PC-3 (cell line): ENCODE measurements around the gene PRKCE. TPM values are rescaled to one million over a fixed set of nuclear protein-coding genes. Genes with fewer than 3 reads are reported as not detected.

Experiments used
- ATAC-seq: fragments of 200-7000 bp; cut with Tn5 transposase; 2 replicates; pipeline ENCODE4 v1.9.1; 2020; ENCODE audit warnings: mild to moderate bottlenecking, moderate library complexity
- BruUV-seq: library from RNA; stranded (reverse); fragments of 400-500 nt; replicated peaks from 2 replicates; lab custom pipeline; 2021; lab: Mats Ljungman, UMichigan
- CTCF ChIA-PET: fragments of 300-600 bp; sonication (Branson Sonifier 250); formaldehyde crosslinking; loops from one replicate; lab custom pipeline; 2022; ENCODE audit warnings: antibody characterized with exemption; lab: Charles Lee
- POLR2A ChIA-PET: fragments of 300-600 bp; sonication (Branson Sonifier 250); formaldehyde crosslinking; loops from one replicate; lab custom pipeline; 2022; ENCODE audit warnings: antibody characterized with exemption; ENCODE audit not compliant: unreplicated experiment; lab: Charles Lee
- DNase-seq: peaks from one replicate; pipeline ENCODE4 v3.0.0-alpha.2; 2015
- H2AFZ ChIP-seq: fragments of 300-600 bp; sonication (generic); 2 replicates; pipeline ENCODE4 v1.6.0; 2016; ENCODE audit warnings: antibody characterized with exemption, low read length
- H3F3A ChIP-seq: fragments of 300-600 bp; sonication (generic); one replicate; pipeline ENCODE4 v1.6.0; 2017; ENCODE audit warnings: antibody characterized with exemption, low read length, control low read depth, mild to moderate bottlenecking; ENCODE audit not compliant: unreplicated experiment
- H3K27ac ChIP-seq: fragments of 300-600 bp; sonication (generic); 2 replicates; pipeline ENCODE4 v1.5.1; 2016; ENCODE audit warnings: mild to moderate bottlenecking, low read length
- H3K27me3 ChIP-seq: fragments of 300-600 bp; sonication (generic); 2 replicates; pipeline ENCODE4 v1.6.1; 2016; ENCODE audit warnings: low read length, mixed read lengths
- H3K36me3 ChIP-seq: fragments of 300-600 bp; sonication (generic); 2 replicates; pipeline ENCODE4 v1.6.1; 2016; ENCODE audit warnings: low read depth, mixed run types, low read length, mixed read lengths
- H3K4me1 ChIP-seq: fragments of 300-600 bp; sonication (generic); 2 replicates; pipeline ENCODE4 v1.5.1; 2016; ENCODE audit warnings: low read length; ENCODE audit not compliant: insufficient read depth
- H3K4me2 ChIP-seq: fragments of 300-600 bp; sonication (generic); 2 replicates; pipeline ENCODE4 v1.6.0; 2016; ENCODE audit warnings: low read length
- H3K4me3 ChIP-seq: fragments of 300-600 bp; sonication (generic); 2 replicates; pipeline ENCODE4 v1.5.1; 2016; ENCODE audit warnings: mild to moderate bottlenecking, low read length, mixed read lengths
- H3K79me2 ChIP-seq: fragments of 300-600 bp; sonication (generic); 2 replicates; pipeline ENCODE4 v1.6.1; 2017; ENCODE audit warnings: low read length, mixed read lengths
- H3K9ac ChIP-seq: fragments of 300-600 bp; sonication (generic); 2 replicates; pipeline ENCODE4 v1.6.0; 2016; ENCODE audit warnings: mild to moderate bottlenecking, low read length
- H3K9me2 ChIP-seq: fragments of 300-600 bp; sonication (generic); replicated peaks from 2 replicates; pipeline ENCODE4 v1.6.1; 2016; ENCODE audit warnings: mixed run types, low read length, mixed read lengths
- H3K9me3 ChIP-seq: fragments of 300-600 bp; sonication (generic); 2 replicates; pipeline ENCODE4 v1.6.1; 2016; ENCODE audit warnings: low read length, mixed read lengths
- H4K20me1 ChIP-seq: fragments of 300-600 bp; sonication (generic); 2 replicates; pipeline ENCODE4 v1.6.1; 2016; ENCODE audit warnings: low read length, mixed read lengths
- EZH2 ChIP-seq: fragments of 300-600 bp; sonication (generic); IDR thresholded peaks from one replicate; pipeline ENCODE4 v1.6.1; 2017; ENCODE audit warnings: antibody characterized with exemption, mild to moderate bottlenecking, low read length; ENCODE audit not compliant: unreplicated experiment
- EZH2phosphoT487 ChIP-seq: fragments of 300-600 bp; sonication (generic); IDR thresholded peaks from 2 replicates; pipeline ENCODE4 v1.6.1; 2018; ENCODE audit warnings: mild to moderate bottlenecking, antibody characterized with exemption, low read length, borderline replicate concordance
- intact Hi-C: fragments of 100-400 bp; cut with micrococcal nuclease; formaldehyde crosslinking; loops from 2 replicates; pipeline ENCODE4 v1.9.0; 2023
- total RNA-seq: library from RNA; depleted of rRNA; stranded (reverse); fragments of >200 nt; gene quantifications from 2 replicates; pipeline ENCODE4 v1.2.3, GENCODE V29; 2014
- TF ChIP-seq, protein P1 (sequence below): fragments of 300-600 bp; sonication (generic); conservative IDR thresholded peaks from 2 replicates; pipeline ENCODE4 v1.5.1; 2017; ENCODE audit warnings: antibody characterized with exemption, low read depth, mild to moderate bottlenecking, low read length

PRKCE gene
- total RNA-seq, 1 experiment from 2014 or later, result 7.0 TPM

DNA sequence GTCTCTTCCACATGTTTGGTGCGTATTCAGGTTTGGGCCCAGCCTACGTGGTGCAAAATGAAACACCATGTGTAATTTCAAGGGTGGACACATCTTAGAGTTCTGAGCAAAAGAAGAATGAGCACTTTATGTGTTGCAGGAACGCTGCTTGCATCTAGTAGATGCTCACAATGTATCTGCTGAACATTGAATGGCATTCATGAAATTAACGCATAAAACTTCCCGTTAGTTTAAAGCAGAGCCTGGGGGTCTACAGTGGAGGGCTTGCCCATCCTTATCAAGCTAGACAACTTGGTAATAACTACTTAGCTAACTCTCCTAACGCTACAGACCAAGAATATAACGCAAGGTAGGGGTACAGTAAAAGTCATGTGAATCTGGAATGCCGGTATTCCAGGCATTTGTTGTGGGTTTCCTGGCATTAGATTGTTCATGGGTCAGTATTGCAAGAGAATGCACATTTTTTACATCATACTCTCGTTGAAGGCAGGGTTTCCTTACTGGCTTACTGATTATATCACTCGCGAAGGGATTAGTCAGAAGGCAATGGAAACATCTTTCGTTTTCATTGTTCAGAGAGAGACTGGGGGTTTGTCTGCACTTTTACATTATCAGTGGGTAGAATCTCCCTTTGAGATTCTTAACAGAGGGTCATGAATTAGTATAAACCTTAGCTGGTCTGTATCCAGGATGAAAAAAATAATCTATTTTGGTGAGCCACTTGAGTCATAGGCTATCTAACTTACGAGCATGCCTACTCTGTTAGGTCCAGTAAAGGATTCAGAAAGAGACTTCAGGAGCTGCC, 416.2 kb downstream of the PRKCE start:
- ATAC-seq (no peak), DNase-seq (peak; percentile 64)
- POLR2A ChIA-PET, result no interaction called here
- no peaks in the 10 kb centered on the region for H3F3A ChIP-seq
- H3K36me3 ChIP-seq, result no peaks in the 10 kb centered on the region
- intact Hi-C loops, result no loop called here
- peak overlapping the region; percentile 37; the same call in 1 of the 2 replicates for H3K4me3 ChIP-seq
- no TSS peak for BruUV-seq
- H3K79me2 ChIP-seq, result no peaks in the 10 kb centered on the region
- H3K4me2 ChIP-seq, result peak overlapping the region; percentile 57
- H3K4me1 ChIP-seq, result peaks cover 20% of the 10 kb centered on the region
- CTCF ChIA-PET, result no interaction called here
- H3K9me2 ChIP-seq, result no peaks in the 10 kb centered on the region
- no peak overlapping the region for H2AFZ ChIP-seq
- no peak for TF ChIP-seq EZH2
- TF ChIP-seq EZH2phosphoT487, result no peak
- TF ChIP-seq, protein P1, sequence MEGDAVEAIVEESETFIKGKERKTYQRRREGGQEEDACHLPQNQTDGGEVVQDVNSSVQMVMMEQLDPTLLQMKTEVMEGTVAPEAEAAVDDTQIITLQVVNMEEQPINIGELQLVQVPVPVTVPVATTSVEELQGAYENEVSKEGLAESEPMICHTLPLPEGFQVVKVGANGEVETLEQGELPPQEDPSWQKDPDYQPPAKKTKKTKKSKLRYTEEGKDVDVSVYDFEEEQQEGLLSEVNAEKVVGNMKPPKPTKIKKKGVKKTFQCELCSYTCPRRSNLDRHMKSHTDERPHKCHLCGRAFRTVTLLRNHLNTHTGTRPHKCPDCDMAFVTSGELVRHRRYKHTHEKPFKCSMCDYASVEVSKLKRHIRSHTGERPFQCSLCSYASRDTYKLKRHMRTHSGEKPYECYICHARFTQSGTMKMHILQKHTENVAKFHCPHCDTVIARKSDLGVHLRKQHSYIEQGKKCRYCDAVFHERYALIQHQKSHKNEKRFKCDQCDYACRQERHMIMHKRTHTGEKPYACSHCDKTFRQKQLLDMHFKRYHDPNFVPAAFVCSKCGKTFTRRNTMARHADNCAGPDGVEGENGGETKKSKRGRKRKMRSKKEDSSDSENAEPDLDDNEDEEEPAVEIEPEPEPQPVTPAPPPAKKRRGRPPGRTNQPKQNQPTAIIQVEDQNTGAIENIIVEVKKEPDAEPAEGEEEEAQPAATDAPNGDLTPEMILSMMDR, result no peak
- no peaks in the 10 kb centered on the region for H4K20me1 ChIP-seq
- no peaks in the 10 kb centered on the region for H3K27me3 ChIP-seq
- no peaks in the 10 kb centered on the region for H3K9me3 ChIP-seq
- no peak overlapping the region for H3K9ac ChIP-seq
- H3K27ac ChIP-seq, result peak overlapping the region; percentile 32

DNA sequence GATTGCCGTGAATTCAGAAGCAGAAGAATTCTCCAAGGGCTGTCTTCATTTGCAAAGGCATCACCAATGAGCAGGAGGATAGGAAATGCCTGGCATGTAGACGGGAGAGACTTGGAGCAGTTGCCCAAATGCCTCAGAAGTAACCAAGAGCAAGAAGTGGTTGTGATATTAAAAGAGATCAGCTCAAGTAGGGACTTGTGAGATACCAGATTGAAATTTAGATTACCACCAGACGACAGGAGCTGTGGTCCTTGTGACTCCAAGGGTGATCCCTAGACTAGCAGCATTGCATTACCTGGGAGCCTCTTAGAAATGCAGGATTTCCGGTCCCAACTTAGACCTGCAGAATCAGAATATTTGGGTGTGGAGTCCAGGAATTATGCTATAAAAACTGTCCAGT, 417.2 kb downstream of the PRKCE start:
- POLR2A ChIA-PET, result no interaction called here
- ATAC-seq (no peak), DNase-seq (no peak)
- TF ChIP-seq EZH2phosphoT487, result no peak
- TF ChIP-seq EZH2, result no peak
- TF ChIP-seq, protein P1, result no peak
- CTCF ChIA-PET, result no interaction called here
- no peak overlapping the region for H3K4me2 ChIP-seq
- H3K4me1 ChIP-seq, result peaks cover 28% of the 10 kb centered on the region
- no peaks in the 10 kb centered on the region for H3K36me3 ChIP-seq
- H2AFZ ChIP-seq, result no peak overlapping the region
- no peak overlapping the region for H3K4me3 ChIP-seq
- H3F3A ChIP-seq, result peaks cover 5% of the 10 kb centered on the region
- intact Hi-C loops, result no loop called here
- BruUV-seq, result no TSS peak
- no peaks in the 10 kb centered on the region for H3K9me2 ChIP-seq
- H3K27me3 ChIP-seq, result no peaks in the 10 kb centered on the region
- H3K9me3 ChIP-seq, result no peaks in the 10 kb centered on the region
- no peaks in the 10 kb centered on the region for H4K20me1 ChIP-seq
- no peaks in the 10 kb centered on the region for H3K79me2 ChIP-seq
- H3K9ac ChIP-seq, result no peak overlapping the region
- peak overlapping the region; percentile 32; the same call in 1 of the 2 replicates for H3K27ac ChIP-seq

DNA sequence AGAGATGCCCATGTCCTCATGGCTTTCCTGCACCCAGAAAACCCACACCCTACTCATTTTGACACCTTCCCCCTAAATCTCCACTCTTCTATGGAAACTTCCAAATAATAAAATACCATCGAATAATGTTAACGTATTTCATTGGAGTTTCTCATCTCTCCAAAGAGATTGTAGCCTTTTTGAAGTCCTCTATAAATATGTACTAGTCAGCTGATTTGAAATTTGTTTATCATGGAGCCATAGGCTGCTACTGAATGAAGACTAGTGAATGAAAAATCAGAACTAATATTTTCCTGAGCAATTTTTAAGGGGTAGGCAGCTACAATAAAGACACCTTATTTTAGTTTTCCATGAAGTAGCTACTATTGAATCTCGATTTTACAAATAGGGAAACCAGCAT, 419.6 kb downstream of the PRKCE start:
- H3K27ac ChIP-seq, result no peak overlapping the region
- H3K4me3 ChIP-seq, result no peak overlapping the region
- H3K4me1 ChIP-seq, result peaks cover 47% of the 10 kb centered on the region
- H3K79me2 ChIP-seq, result no peaks in the 10 kb centered on the region
- no peak overlapping the region for H2AFZ ChIP-seq
- DNase-seq, result no peak
- H3K27me3 ChIP-seq, result no peaks in the 10 kb centered on the region
- no peaks in the 10 kb centered on the region for H3K36me3 ChIP-seq
- TF ChIP-seq EZH2phosphoT487 (no peak), EZH2 (no peak)
- TF ChIP-seq, protein P1, result no peak
- H3K9ac ChIP-seq, result no peak overlapping the region
- ChIA-PET POLR2A (interaction anchor here (0.7 kb wide), 1 partner anchor 61 kb away, joined by 3 read pairs; no protein-coding TSS in a partner anchor), CTCF (no interaction called here)
- no peak overlapping the region for H3K4me2 ChIP-seq
- H3K9me2 ChIP-seq, result no peaks in the 10 kb centered on the region
- H3F3A ChIP-seq, result peaks cover 10% of the 10 kb centered on the region
- no TSS peak for BruUV-seq
- intact Hi-C loops, result no loop called here
- no peaks in the 10 kb centered on the region for H4K20me1 ChIP-seq
- no peaks in the 10 kb centered on the region for H3K9me3 ChIP-seq
- no peak for ATAC-seq
